Endothelial cell of umbilical vein (primary cell): Measurements from ENCODE around the gene MYO19.

Experiments used
- EZH2 ChIP-seq: IDR thresholded peaks from 2 replicates; pipeline ENCODE4 v1.6.1; 2012; ENCODE audit warnings: borderline replicate concordance, low read depth, mild to moderate bottlenecking, moderate library complexity, low read length, inconsistent platforms; ENCODE audit not compliant: severe bottlenecking
- POLR2A ChIP-seq: IDR thresholded peaks from 2 replicates; pipeline ENCODE4 v1.6.1; 2012; ENCODE audit warnings: low read depth, mild to moderate bottlenecking, control low read depth, low read length
- TF ChIP-seq, protein P1 (sequence below), 2 donors: IDR thresholded peaks; 1 replicate in 1 of 2; 2 replicates in 1 of 2; pipeline ENCODE4 v1.5.1; 2011; ENCODE audit warnings: low read length in 2 of 2, mild to moderate bottlenecking in 2 of 2, moderate library complexity in 2 of 2, control low read depth in 1 of 2, inconsistent platforms in 1 of 2, low read depth in 1 of 2; ENCODE audit not compliant: insufficient read depth in 1 of 2; ENCODE audit errors: extremely low read depth in 1 of 2
- TF ChIP-seq, protein P2 (sequence below): IDR thresholded peaks from 2 replicates; pipeline ENCODE4 v1.6.1; 2011; ENCODE audit not compliant: insufficient read depth, insufficient read length

DNA sequence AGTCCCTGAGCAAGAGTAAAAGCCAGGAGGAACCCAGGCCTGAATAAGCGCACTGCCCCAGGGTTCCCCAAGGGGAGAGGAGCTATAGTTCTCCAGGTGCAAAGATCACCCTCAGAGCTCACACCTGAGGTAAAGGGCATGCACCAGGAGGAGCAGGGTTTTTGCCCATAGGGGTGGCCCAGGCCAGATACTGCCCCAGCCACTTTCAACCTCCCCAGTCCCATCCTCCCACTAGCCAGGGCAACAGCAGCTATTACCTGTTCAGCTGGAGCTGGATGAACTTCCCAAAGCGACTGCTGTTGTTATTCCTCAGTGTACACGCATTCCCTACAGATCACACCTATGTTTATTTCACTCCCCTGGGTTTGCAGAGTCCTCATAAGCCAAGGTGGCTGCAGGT lies 19.8 kb downstream of the MYO19 start:
- no peak for TF ChIP-seq POLR2A
- TF ChIP-seq, protein P1, sequence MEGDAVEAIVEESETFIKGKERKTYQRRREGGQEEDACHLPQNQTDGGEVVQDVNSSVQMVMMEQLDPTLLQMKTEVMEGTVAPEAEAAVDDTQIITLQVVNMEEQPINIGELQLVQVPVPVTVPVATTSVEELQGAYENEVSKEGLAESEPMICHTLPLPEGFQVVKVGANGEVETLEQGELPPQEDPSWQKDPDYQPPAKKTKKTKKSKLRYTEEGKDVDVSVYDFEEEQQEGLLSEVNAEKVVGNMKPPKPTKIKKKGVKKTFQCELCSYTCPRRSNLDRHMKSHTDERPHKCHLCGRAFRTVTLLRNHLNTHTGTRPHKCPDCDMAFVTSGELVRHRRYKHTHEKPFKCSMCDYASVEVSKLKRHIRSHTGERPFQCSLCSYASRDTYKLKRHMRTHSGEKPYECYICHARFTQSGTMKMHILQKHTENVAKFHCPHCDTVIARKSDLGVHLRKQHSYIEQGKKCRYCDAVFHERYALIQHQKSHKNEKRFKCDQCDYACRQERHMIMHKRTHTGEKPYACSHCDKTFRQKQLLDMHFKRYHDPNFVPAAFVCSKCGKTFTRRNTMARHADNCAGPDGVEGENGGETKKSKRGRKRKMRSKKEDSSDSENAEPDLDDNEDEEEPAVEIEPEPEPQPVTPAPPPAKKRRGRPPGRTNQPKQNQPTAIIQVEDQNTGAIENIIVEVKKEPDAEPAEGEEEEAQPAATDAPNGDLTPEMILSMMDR (IDR thresholded peaks at IDR 0.05; ENCODE audit: extremely low read depth in 1 of 2, insufficient read depth in 1 of 2, low read depth in 1 of 2, low read length in 2 of 2) = no peak
- no peak for TF ChIP-seq EZH2
- TF ChIP-seq, protein P2, sequence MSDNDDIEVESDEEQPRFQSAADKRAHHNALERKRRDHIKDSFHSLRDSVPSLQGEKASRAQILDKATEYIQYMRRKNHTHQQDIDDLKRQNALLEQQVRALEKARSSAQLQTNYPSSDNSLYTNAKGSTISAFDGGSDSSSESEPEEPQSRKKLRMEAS = no peak
